Esophagus muscularis mucosa (tissue), 4 donors: ENCODE measurements around the gene RTF1. TPM values are rescaled to one million over a fixed set of nuclear protein-coding genes. Genes with fewer than 3 reads are reported as not detected.

Experiments
- DNase-seq: peaks from one replicate; pipeline ENCODE4 v3.0.0-alpha.2; 2017; ENCODE audit errors: extremely low spot score
- H3K27ac ChIP-seq, 4 donors: fragments of 200-600 bp; sonication (generic); replicated peaks in 1 of 4; 1 replicate in 3 of 4; 2 replicates in 1 of 4; pipeline ENCODE4 v1.5.1; 2016 to 2019; ENCODE audit warnings: mild to moderate bottlenecking in 1 of 4
- H3K27me3 ChIP-seq, 4 donors: fragments of 200-600 bp; sonication (generic); one replicate each; pipeline versions ENCODE4 v1.5.1 to v1.6.0; 2016 to 2019
- H3K36me3 ChIP-seq, 4 donors: fragments of 200-600 bp; sonication (generic); one replicate each; pipeline ENCODE4 v1.5.1; 2016 to 2019
- H3K4me1 ChIP-seq, 4 donors: fragments of 200-600 bp; sonication (generic); one replicate each; pipeline ENCODE4 v1.5.1; 2016 to 2019
- H3K4me3 ChIP-seq, 4 donors: fragments of 200-600 bp; sonication (generic); 1 replicate in 2 of 4; 2 replicates in 2 of 4; pipeline ENCODE4 v1.5.1; 2016 to 2019; ENCODE audit warnings: mild to moderate bottlenecking in 4 of 4, moderate library complexity in 1 of 4
- H3K9me3 ChIP-seq, 4 donors: fragments of 200-600 bp; sonication (generic); 1 replicate in 3 of 4; 2 replicates in 1 of 4; pipeline ENCODE4 v1.5.1; 2016 to 2019
- CTCF ChIP-seq, 3 experiments: fragments of 200-600 bp in 2 of 3; fragments of 450-650 bp in 1 of 3; sonication (generic) in 2 of 3; IDR thresholded peaks; one replicate each; pipeline ENCODE4 v1.5.1; 2017 to 2019; ENCODE audit warnings: antibody characterized with exemption in 3 of 3, mild to moderate bottlenecking in 2 of 3, moderate library complexity in 1 of 3
- EP300 ChIP-seq: sonication (generic); formaldehyde crosslinking; IDR thresholded peaks from one replicate; pipeline ENCODE4 v1.6.1; 2017; ENCODE audit warnings: antibody characterized with exemption
- POLR2A ChIP-seq: fragments of 450-650 bp; IDR thresholded peaks from one replicate; pipeline ENCODE4 v1.6.1; 2017; ENCODE audit warnings: antibody characterized with exemption, moderate library complexity, mild to moderate bottlenecking, low read depth
- POLR2AphosphoS5 ChIP-seq, 2 donors: sonication (generic); formaldehyde crosslinking; IDR thresholded peaks; one replicate each; pipeline ENCODE4 v1.6.1; 2017; ENCODE audit warnings: antibody characterized with exemption in 2 of 2
- WGBS: methylation state at CpG from one replicate; pipeline ENCODE4 v1.1.5; 2018; 5-methylcytosine and 5-hydroxymethylcytosine counted together
- intact Hi-C: fragments of 100-400 bp; cut with DNase I; formaldehyde crosslinking; loops from one replicate; pipeline ENCODE4 v1.15.1; 2023
- total RNA-seq, 4 donors: library from RNA; depleted of rRNA; stranded (reverse); fragments of >200 nt; gene quantifications; one replicate each; pipeline versions ENCODE4 v1.1.0 to v1.2.1, GENCODE V29; 2016

Gene RTF1
- total RNA-seq, 4 donors from 2014 or later = 31.5 to 37.7 (median 35.9) TPM

- Histone ChIP-seq H3K4me3 (peak overlapping the region; percentile 8 to 75 (median 65)), H3K4me1 (peaks cover 29 to 40% (median 38%) of the 10 kb centered on the region in 4 donors), H3K27me3 (peaks cover 0 to 83% (median 3%) of the 10 kb centered on the region in 4 donors), H3K27ac (no peak overlapping the region), H3K36me3 (no peaks in the 10 kb centered on the region), H3K9me3 (no peaks in the 10 kb centered on the region)
- no peak for TF ChIP-seq POLR2AphosphoS5 (IDR thresholded peaks at IDR 0.05)
- TF ChIP-seq CTCF (IDR thresholded peaks at IDR 0.05) = no peak
- TF ChIP-seq EP300 = no peak
- no peak for TF ChIP-seq POLR2A
- no peak for DNase-seq
- intact Hi-C loops = no loop called here
- WGBS = 54% methylated on average over 33 of the region's 59 CpGs
These were observed 79.1 kb downstream of the RTF1 start for GRCh38 chr15:41495736-41496599.

GRCh38 chr15:41498657-41499056 is 81.8 kb downstream of the RTF1 start:
- DNase-seq = no peak
- peaks cover 0 to 96% (median 22%) of the 10 kb centered on the region in 4 donors for H3K27me3 ChIP-seq
- peaks cover 37 to 48% (median 45%) of the 10 kb centered on the region in 4 donors for H3K4me1 ChIP-seq
- intact Hi-C loops = no loop called here
- no peak overlapping the region for H3K4me3 ChIP-seq
- no peak for TF ChIP-seq POLR2AphosphoS5 (IDR thresholded peaks at IDR 0.05)
- H3K27ac ChIP-seq = no peak overlapping the region
- H3K9me3 ChIP-seq = no peaks in the 10 kb centered on the region
- WGBS = 77% methylated on average over 2 of the region's 2 CpGs
- H3K36me3 ChIP-seq = no peaks in the 10 kb centered on the region

- peaks cover 34 to 44% (median 40%) of the 10 kb centered on the region in 4 donors for H3K4me1 ChIP-seq
- intact Hi-C loops = no loop called here
- H3K36me3 ChIP-seq = no peaks in the 10 kb centered on the region
- H3K27ac ChIP-seq = no peak overlapping the region
- no peak overlapping the region for H3K4me3 ChIP-seq
- 93% methylated on average over 5 of the region's 6 CpGs for WGBS
- peaks cover 0 to 96% (median 21%) of the 10 kb centered on the region in 4 donors for H3K27me3 ChIP-seq
- no peaks in the 10 kb centered on the region for H3K9me3 ChIP-seq
- no peak for TF ChIP-seq POLR2A
- TF ChIP-seq POLR2AphosphoS5 (IDR thresholded peaks at IDR 0.05) = no peak
- no peak for TF ChIP-seq CTCF (IDR thresholded peaks at IDR 0.05)
- no peak for TF ChIP-seq EP300
- no peak for DNase-seq
These were observed 82.4 kb downstream of the RTF1 start for GRCh38 chr15:41499109-41499851.

- TF ChIP-seq POLR2A (no peak), EP300 (no peak), CTCF (IDR thresholded peaks at IDR 0.05) (no peak), POLR2AphosphoS5 (IDR thresholded peaks at IDR 0.05) (no peak)
These were observed 84.5 kb downstream of the RTF1 start for GRCh38 chr15:41501191-41501917.

More at GRCh38 chr15:41501191-41501917, 84.5 kb downstream of the RTF1 start:
- Histone ChIP-seq H3K4me3 (peak overlapping the region; percentile 33 to 45 (median 37)), H3K4me1 (peaks cover 18 to 24% (median 22%) of the 10 kb centered on the region in 4 donors), H3K9me3 (no peaks in the 10 kb centered on the region), H3K27ac (no peak overlapping the region), H3K36me3 (no peaks in the 10 kb centered on the region), H3K27me3 (peaks cover 0 to 89% (median 20%) of the 10 kb centered on the region in 4 donors)
- whole genome bisulfite sequencing = 22% methylated on average over 16 of the region's 56 CpGs
- intact Hi-C loops = no loop called here
- DNase-seq = no peak
